DOHH2 (cell line): ENCODE measurements around the gene DHX36.

Source experiments
- EZH2phosphoT487 ChIP-seq: fragments of 200-600 bp; sonication (generic); IDR thresholded peaks from 2 replicates; pipeline ENCODE4 v1.6.1; 2017; ENCODE audit warnings: borderline replicate concordance, mild to moderate bottlenecking, antibody characterized with exemption, low read length, moderate library complexity, mixed read lengths
- TF ChIP-seq, protein P1 (sequence below): fragments of 200-600 bp; sonication (generic); IDR thresholded peaks from one replicate; pipeline ENCODE4 v1.5.1; 2014; ENCODE audit warnings: antibody characterized with exemption, mild to moderate bottlenecking, low read depth, low read length; ENCODE audit not compliant: poor library complexity, severe bottlenecking

DNA sequence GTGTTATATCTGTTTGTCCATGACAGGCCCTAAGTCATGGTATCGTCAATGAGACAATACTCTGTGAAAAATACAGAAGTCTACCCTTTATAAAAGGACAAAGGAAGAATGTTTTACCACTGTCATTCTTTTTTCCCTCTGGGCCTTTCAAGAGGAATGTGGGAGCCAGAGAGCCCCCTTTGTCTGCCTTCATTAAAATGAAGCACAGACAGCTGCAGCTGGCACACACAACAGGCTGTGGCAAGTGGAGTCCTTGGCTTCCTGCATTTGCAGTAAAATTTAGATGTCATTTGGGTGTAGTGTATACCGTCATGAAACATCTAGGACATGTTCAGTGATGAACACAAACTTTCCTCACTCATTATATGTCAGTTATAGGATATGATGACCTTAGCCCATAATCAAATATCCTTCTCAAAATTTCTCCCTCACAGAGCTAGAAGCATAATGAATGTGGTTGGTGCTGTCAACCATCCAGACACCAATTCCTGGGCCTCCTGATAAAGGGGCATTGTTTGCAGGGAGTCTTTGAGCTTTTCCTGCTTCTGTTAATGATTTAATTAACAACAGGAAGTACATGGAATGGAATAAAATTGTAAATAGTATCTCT is 76.4 kb downstream of the DHX36 start:
- TF ChIP-seq, protein P1, sequence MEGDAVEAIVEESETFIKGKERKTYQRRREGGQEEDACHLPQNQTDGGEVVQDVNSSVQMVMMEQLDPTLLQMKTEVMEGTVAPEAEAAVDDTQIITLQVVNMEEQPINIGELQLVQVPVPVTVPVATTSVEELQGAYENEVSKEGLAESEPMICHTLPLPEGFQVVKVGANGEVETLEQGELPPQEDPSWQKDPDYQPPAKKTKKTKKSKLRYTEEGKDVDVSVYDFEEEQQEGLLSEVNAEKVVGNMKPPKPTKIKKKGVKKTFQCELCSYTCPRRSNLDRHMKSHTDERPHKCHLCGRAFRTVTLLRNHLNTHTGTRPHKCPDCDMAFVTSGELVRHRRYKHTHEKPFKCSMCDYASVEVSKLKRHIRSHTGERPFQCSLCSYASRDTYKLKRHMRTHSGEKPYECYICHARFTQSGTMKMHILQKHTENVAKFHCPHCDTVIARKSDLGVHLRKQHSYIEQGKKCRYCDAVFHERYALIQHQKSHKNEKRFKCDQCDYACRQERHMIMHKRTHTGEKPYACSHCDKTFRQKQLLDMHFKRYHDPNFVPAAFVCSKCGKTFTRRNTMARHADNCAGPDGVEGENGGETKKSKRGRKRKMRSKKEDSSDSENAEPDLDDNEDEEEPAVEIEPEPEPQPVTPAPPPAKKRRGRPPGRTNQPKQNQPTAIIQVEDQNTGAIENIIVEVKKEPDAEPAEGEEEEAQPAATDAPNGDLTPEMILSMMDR = no peak
- TF ChIP-seq EZH2phosphoT487 = no peak
